ENCODE measurements around the gene FIZ1. TPM values are rescaled to one million over a fixed set of nuclear protein-coding genes. Genes with fewer than 3 reads are reported as not detected.

Gene FIZ1
- total RNA-seq, 1 donor from 2014 or later = 31.7 TPM

- Mint-ChIP-seq H3K36me3 (peaks cover 14% of the 10 kb centered on the region), H3K4me3 (no peak overlapping the region), H3K27ac (no peak overlapping the region), H3K4me1 (peaks cover 14% of the 10 kb centered on the region), H3K9me3 (no peaks in the 10 kb centered on the region), H3K27me3 (ENCODE audit: low read depth) (no peaks in the 10 kb centered on the region)
- no peak for TF ChIP-seq CTCF (IDR thresholded peaks at IDR 0.05; ENCODE audit: unreplicated experiment)
- DNase-seq (ENCODE audit: low spot score in 2 of 2, unreplicated experiment in 2 of 2) = no peak
These were observed 23.1 kb upstream of the FIZ1 start for GRCh38 chr19:55622242-55622969.

GRCh38 chr19:55621673-55622231 lies 22.4 kb upstream of the FIZ1 start:
- H3K27me3 Mint-ChIP-seq (ENCODE audit: low read depth) = no peaks in the 10 kb centered on the region
- no peak for DNase-seq (ENCODE audit: low spot score in 2 of 2, unreplicated experiment in 2 of 2)
- no peaks in the 10 kb centered on the region for H3K9me3 Mint-ChIP-seq
- TF ChIP-seq CTCF (IDR thresholded peaks at IDR 0.05; ENCODE audit: unreplicated experiment) = no peak
- H3K4me3 Mint-ChIP-seq = no peak overlapping the region
- peaks cover 18% of the 10 kb centered on the region for H3K36me3 Mint-ChIP-seq
- H3K27ac Mint-ChIP-seq = no peak overlapping the region
- peaks cover 14% of the 10 kb centered on the region for H3K4me1 Mint-ChIP-seq

- Mint-ChIP-seq H3K4me3 (no peak overlapping the region), H3K9me3 (no peaks in the 10 kb centered on the region), H3K27me3 (ENCODE audit: low read depth) (no peaks in the 10 kb centered on the region), H3K36me3 (peaks cover 21% of the 10 kb centered on the region), H3K27ac (no peak overlapping the region), H3K4me1 (peaks cover 14% of the 10 kb centered on the region)
- DNase-seq (ENCODE audit: low spot score in 2 of 2, unreplicated experiment in 2 of 2) = no peak
- TF ChIP-seq CTCF (IDR thresholded peaks at IDR 0.05; ENCODE audit: unreplicated experiment) = no peak
These were observed 21.9 kb upstream of the FIZ1 start for GRCh38 chr19:55621205-55621672.

- no peak overlapping the region for H3K4me3 Mint-ChIP-seq
- H3K27ac Mint-ChIP-seq = no peak overlapping the region
- no peak for TF ChIP-seq CTCF (IDR thresholded peaks at IDR 0.05; ENCODE audit: unreplicated experiment)
- no peak for DNase-seq (ENCODE audit: low spot score in 2 of 2, unreplicated experiment in 2 of 2)
- no peaks in the 10 kb centered on the region for H3K27me3 Mint-ChIP-seq (ENCODE audit: low read depth)
- peaks cover 14% of the 10 kb centered on the region for H3K4me1 Mint-ChIP-seq
- no peaks in the 10 kb centered on the region for H3K9me3 Mint-ChIP-seq
- H3K36me3 Mint-ChIP-seq = peaks cover 21% of the 10 kb centered on the region
These were observed 21.3 kb upstream of the FIZ1 start for GRCh38 chr19:55620410-55621204.

- no peak for TF ChIP-seq CTCF (IDR thresholded peaks at IDR 0.05; ENCODE audit: unreplicated experiment)
- Mint-ChIP-seq H3K4me3 (no peak overlapping the region), H3K27ac (no peak overlapping the region), H3K27me3 (ENCODE audit: low read depth) (no peaks in the 10 kb centered on the region), H3K4me1 (peaks cover 9% of the 10 kb centered on the region), H3K9me3 (no peaks in the 10 kb centered on the region), H3K36me3 (peaks cover 23% of the 10 kb centered on the region)
- no peak for DNase-seq (ENCODE audit: low spot score in 2 of 2, unreplicated experiment in 2 of 2)
These were observed 20.0 kb upstream of the FIZ1 start for GRCh38 chr19:55619286-55619685.
